IPS DF 4.7 (cell line): ENCODE measurements around the gene NOTCH4.
"Not testable (repeated sequence)": the region's sequence is repeated elsewhere in the genome, so short reads cannot be mapped to it uniquely, and the experiment has no call there.

Source experiments
- DNase-seq: peaks from one replicate; pipeline ENCODE4 v3.0.0-alpha.2; 2013; ENCODE audit warnings: low spot score; ENCODE audit errors: extremely low read depth

NOTCH4 gene

GRCh38 chr6:32218167-32218566 is 5.7 kb downstream of the NOTCH4 start:
- DNase-seq, result no peak

GRCh38 chr6:32216998-32217397 is 6.9 kb downstream of the NOTCH4 start:
- DNase-seq, result no peak

DNA sequence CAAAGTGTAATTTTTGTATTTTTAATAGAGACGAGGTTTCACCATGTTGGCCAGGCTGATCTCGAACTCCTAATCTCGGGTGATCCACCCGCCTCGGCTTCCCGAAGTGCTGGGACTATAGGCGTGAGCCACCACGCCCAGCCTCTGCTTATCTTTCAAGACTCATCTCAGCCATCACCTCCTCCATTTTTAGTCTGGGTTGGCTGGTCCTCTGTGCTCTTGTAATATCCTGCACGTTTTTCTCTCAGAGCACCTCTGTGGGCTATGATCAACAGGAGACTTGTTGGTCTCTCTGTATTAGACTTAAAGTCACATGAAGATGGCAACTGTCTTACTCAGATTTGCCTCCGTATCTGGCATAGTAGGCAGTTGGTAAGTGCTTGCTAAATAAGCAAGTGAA is 7.6 kb downstream of the NOTCH4 start:
- DNase-seq, result no peak

DNA sequence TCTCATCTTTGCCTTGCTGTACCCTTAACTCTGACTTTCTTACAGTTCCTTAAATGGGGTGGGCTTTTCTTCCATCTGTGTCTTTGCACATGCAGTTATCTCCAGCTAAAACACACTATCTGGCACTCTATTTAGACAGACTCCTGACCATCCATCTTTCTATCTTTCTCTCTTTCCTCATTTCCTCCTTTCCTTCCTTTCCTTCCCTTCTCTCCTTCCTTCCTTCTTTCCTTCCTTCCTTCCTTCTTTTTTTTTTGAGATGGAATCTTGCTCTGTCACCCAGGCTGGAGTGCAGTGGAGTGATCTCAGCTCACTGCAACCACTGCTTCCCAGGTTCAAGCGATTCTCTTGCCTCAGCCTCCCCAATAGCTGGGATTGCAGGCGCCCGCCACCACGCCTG is 8.2 kb downstream of the NOTCH4 start:
- DNase-seq, result no peak

DNA sequence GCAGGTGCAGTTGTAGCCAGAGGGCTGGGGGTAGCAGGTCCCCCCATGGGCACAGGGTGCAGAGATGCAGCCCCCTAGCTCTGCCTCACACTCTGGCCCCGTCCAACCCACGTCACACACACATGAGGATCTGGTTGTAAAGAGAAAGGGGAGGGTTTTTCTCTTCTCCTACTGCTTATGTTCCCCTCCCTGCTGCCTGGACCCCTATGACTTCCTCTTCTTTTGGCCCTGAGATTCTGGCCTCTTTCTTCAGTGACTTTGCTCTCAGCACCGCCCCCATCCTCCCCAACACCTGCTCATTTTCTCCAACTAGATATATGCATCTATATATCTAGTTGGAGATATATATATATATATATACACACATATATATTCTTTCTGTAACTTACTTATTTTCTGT is 9.7 kb downstream of the NOTCH4 start:
- DNase-seq, result no peak

DNA sequence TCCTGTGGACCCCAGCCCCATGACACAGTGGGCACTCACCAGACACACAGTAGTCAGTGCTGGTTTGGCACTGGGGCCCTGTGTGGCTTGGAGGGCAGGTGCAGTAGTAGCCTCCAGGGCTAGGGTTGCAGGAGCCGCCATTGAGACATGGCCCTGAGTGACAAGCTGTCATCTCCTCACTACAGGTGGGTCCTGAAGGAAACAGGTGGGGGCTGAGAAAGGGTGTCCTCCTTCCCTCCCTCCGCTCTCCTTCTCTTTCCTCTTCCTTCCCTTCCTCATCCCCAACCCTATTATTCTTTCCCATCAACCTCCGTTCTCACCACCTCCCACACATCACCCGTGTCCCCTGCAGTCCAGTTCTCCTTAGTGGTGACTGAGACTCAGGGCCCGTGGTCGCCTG is 10.2 kb downstream of the NOTCH4 start:
- DNase-seq, result no peak

GRCh38 chr6:32212076-32212760 is 11.6 kb downstream of the NOTCH4 start:
- DNase-seq, result no peak

DNA sequence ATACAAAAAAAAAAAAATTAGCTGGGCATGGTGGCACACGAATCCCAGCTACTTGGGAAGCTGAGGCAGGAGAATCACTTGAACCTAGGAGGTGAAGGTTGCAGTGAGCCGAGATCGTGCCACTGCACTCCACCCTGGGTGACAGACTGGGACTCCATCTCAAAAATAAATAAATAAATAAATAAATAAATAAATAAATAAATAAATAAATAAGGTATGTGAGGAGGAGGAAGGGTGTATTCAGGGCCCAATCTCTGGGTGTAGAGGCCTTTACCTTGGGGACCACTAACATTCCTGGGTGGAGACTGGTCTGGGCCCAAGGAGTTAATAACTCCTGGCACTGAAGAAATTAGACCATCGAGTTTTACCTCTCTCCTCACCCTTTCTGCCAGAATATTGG is 12.4 kb downstream of the NOTCH4 start:
- DNase-seq, result not testable (repeated sequence)

DNA sequence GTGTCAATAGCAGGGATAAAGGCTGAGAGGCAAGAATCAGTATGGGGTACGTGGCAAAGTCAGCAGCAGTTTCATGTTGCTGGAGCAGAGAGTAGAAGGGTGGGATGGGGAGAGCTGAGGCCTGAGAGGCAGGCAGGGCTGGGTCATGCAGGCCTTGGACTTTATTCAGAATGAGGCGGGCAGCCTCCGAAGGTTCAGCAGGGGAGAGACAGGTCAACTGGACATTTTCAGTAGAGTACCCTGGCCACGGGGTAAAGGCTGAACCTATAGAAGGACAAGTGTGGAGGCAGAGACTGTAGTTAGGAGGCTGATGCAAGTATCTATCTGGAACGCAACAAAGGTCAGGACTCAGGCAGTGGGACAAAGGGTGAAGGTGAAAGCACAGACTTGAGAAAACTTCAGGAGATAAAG is 13.7 kb downstream of the NOTCH4 start:
- DNase-seq, result no peak

GRCh38 chr6:32208996-32209395 is 14.9 kb downstream of the NOTCH4 start:
- no peak for DNase-seq

DNA sequence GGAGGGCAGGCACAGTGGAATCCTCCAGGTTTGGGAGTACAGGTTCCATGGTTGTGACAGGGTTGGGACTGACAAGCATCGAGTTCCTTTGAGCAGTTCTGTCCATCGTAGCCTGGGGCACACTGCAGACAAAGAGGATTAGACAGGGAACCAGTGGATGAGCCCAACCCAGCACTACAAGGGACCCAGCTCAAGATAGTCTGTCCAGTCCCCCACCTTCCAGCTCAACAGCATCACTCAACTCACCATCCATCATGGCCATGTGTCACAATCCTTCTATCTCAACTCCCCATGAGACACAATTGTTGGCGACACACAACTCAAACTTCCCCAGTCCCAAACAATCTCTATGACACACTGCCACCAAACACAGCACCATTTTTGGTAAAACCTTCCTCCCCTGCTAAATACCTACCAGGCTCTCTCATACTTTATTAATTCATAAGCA is 19.6 kb downstream of the NOTCH4 start:
- no peak for DNase-seq

DNA sequence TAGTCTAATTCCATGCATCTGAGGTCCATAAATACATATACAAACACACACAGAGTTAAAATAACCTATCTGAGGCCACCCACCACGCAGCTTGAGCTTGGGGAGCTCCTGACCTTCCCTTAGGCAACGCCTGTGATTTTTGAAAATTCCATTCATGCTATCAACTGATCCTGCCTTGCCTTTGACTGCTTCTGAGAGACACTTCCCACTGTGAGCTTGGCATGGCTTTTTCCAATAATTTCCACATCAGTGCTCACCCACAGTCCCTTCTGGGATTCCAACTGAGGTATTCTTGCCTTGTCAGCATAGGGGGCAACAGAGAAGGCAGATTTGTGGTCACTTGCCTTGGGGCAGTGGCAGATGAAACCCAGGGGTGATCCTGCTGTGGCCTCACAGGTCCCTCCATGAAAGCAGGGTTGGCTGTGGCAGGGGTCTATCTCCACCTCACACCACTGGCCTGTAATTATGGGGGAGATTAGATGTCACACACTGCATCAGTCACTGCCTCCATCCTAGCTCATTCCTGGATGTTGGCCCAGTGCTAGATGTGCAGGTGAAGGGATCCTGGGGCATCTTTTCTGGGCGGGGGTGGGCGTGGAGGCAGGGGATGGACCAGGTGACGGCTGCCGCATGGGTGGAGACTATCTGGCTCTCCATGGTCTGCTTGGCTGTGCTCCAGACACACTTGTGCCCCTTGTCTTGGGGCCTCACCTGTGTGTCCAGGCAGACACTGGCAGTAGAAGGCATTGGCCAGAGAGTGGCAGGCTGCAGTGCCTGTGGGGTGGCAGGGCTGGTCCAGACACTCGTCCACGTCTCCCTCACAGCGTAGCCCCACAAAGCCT is 20.2 kb downstream of the NOTCH4 start:
- no peak for DNase-seq

GRCh38 chr6:32202186-32202585 is 21.7 kb downstream of the NOTCH4 start:
- DNase-seq, result no peak

- DNase-seq, result no peak
Measured at GRCh38 chr6:32200711-32201475, 23.0 kb downstream of the NOTCH4 start.

- no peak for DNase-seq
Measured at GRCh38 chr6:32198866-32199265, 25.0 kb downstream of the NOTCH4 start.

- no peak for DNase-seq
Measured at GRCh38 chr6:32198345-32198696, 25.5 kb downstream of the NOTCH4 start.

GRCh38 chr6:32196682-32197616 is 26.9 kb downstream of the NOTCH4 start:
- DNase-seq, result no peak

GRCh38 chr6:32195902-32196681 is 27.8 kb downstream of the NOTCH4 start:
- DNase-seq, result no peak

DNA sequence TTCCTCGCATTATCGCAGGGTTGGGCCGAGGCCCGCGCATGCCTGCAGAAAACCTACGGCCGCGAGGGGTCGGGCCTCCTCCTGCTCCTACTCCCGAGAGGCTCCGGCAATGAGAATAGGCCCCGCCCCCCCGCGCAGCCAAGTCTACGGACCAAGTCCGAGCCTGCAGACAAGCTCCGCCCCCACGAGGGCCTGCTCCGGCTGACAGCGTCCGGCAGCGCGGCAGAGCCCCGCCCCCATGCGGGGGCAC is 28.3 kb downstream of the NOTCH4 start:
- DNase-seq, result peak; percentile 96

GRCh38 chr6:32194825-32195651 is 28.8 kb downstream of the NOTCH4 start:
- peak; percentile 87 for DNase-seq
